NCI-H128 (cell line): Measurements from ENCODE around the gene JSRP1.

ENCODE experiments used
- DNase-seq: peaks from one replicate; lab custom pipeline; 2025; ENCODE audit not compliant: unreplicated experiment; lab: John Stamatoyannopoulos, UW

Gene JSRP1

DNA sequence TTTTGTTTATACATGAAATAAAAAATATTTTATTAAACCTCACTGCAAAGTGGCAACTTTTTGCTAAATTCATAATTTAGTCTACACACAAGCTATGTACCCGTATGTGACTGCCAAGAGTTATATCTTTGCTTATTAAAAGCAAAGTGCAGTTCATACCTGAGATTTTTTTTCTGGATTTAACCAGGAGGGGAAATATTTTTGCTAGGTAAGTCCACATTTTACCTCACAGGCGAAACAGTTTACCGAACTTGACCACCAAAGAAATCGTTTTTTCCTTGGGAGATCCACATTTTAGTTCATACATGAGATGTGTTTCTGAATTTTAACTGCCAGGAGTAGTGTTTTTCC, 12.2 kb upstream of the JSRP1 start:
- no peak for DNase-seq

- DNase-seq = no peak
Observed at GRCh38 chr19:2266183-2266993, 10.2 kb upstream of the JSRP1 start.

DNA sequence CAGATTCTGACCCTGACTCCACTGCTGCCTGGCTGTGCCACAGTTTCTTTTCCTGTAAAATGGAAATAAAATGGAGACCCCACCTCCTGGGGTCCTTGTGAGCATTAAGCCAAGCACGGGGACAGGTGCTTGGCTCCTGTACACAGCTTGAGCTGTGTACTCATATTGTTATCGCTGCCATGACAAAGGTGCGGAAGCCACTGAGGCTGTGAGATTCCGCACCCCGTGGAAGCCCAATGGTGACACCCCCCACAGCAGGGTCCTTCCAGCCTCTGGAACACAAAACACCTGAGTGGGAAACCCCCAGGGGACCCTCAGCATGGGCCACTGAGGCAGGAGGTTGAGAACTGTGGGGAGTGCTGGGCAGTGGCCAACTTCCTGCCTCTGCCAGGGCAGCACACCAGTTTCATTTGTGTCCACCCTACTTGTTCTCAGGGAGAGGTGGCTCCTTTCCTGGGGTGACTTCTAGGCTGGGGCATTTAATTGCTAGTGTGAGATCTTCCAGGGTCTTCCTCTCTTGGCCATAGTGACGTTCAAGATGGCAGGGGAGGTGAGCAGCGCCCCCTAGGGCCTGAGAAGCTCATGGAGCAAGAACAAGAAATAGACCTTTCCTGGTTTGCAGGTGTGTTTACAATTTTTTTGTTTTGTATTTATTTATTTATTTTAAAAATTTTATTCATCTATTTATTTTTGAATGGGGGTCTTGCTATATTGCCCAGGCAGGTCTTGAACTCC, 5.4 kb upstream of the JSRP1 start:
- DNase-seq = no peak

- no peak for DNase-seq
Observed at GRCh38 chr19:2260341-2260805, 4.2 kb upstream of the JSRP1 start.

- DNase-seq = no peak
Observed at GRCh38 chr19:2259336-2259735, 3.1 kb upstream of the JSRP1 start.

DNA sequence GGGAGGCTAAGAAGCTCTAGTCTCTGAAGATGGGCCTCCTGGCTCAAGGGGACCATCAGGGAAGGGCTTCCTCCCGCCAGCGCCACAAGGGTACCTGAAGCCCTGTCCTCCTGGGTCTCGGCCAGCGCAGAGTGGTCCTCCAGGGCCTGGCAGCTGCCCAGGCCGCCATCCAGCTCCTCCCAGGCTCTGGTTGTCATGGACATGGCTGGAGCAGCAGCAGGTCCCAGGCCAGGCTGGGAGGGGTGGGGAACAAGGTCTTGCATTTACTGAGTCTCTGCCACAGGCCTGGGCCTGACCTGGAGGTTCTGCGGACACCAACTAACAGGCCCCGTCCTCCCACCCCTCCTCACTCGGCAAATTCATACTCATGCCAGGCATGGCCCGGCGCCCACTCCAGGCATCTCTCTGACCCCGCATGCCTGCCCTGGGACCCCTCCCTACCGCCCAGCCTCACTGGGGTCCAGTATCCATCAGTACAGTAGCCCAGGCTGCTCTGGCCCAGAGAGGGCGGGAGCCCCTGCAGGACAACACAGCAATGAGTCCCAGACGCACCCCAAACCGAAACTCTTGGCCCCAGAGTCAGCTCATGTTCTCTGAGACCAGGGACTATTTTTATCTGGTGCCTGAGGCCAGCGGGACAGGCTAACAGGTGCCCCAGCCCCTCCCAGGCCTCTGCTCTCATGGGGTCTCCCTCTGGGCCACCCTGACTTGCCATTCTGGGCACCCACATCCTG, 938 bp downstream of the JSRP1 start:
- no peak for DNase-seq

DNA sequence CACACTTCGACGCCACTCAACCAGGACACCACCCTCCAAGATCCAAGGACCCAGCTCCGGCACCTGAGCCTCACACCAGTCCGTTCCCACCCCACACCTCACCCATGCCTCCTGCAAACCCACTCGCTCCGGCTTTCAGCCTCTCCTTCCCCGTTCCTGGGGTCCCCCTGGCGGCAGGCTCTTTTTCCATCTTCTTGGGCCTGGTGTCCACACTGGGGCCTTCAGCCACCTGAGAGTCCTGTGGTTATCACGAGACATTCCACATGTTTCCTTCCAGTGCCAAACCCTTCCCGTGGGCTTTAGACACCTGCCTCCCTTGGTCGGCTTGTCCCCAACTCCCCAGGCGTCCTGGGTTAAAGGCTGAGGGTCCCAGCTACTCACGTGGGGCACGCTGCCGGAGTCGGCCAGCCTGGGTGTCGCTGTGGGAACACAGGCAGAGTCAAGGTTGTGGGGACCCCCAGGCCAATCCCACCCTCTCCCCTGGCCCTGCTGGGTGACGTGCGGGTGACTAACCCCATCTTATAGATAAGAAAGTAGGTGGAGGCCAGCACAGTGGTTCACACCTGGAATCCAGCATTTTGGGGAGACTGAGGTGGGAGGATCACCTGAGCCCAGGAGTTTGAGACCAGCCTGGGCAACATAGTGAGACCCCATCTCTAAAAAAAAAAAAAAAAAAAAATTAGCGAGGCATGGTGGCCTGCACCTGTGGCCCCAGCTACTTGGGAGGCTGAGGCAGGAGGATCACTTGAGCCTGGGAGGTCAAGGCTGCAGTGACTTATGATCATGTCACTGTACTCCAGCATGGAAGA, 1.9 kb downstream of the JSRP1 start:
- no peak for DNase-seq

- DNase-seq = no peak
Observed at GRCh38 chr19:2253106-2254063, 2.8 kb downstream of the JSRP1 start.

- no peak for DNase-seq
Observed at GRCh38 chr19:2252797-2253105, 3.5 kb downstream of the JSRP1 start.

DNA sequence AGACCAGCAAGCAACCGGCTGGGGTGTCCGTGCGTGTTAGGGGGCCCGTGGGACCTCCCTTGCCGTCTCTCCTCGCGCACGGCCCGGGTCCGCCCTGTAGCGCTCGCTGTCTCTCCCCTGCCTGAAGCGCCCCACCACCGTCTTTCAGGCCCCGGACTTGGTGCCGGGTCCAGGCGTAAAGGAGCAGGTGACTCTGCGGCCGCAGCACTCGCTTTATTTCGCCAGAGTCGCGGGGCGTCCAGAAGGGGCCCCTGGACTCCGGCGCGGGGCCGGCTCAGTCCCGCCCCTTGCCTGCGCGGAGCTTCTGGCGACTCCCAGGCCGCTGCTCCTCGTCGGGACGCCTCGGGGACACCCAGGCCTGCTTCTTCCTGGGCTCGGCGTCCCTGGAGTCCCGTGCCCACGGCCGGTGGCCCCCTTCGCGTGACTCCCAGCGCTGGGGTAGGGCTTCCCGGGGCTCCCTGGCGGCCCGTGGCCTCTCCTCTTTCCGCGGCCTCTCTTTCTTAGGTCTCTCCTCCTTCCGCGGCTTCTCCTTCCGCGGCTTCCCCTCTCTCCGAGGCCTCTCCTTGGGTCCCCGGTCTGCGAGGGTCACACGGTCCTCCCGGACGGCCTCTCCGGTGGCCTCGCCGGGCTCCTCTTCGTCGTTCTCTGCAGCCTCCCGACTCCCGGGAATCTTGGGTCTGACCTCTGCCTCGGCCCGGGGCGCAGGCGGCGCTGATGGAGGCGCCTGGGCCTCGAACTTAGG, 4.0 kb downstream of the JSRP1 start:
- DNase-seq = no peak

DNA sequence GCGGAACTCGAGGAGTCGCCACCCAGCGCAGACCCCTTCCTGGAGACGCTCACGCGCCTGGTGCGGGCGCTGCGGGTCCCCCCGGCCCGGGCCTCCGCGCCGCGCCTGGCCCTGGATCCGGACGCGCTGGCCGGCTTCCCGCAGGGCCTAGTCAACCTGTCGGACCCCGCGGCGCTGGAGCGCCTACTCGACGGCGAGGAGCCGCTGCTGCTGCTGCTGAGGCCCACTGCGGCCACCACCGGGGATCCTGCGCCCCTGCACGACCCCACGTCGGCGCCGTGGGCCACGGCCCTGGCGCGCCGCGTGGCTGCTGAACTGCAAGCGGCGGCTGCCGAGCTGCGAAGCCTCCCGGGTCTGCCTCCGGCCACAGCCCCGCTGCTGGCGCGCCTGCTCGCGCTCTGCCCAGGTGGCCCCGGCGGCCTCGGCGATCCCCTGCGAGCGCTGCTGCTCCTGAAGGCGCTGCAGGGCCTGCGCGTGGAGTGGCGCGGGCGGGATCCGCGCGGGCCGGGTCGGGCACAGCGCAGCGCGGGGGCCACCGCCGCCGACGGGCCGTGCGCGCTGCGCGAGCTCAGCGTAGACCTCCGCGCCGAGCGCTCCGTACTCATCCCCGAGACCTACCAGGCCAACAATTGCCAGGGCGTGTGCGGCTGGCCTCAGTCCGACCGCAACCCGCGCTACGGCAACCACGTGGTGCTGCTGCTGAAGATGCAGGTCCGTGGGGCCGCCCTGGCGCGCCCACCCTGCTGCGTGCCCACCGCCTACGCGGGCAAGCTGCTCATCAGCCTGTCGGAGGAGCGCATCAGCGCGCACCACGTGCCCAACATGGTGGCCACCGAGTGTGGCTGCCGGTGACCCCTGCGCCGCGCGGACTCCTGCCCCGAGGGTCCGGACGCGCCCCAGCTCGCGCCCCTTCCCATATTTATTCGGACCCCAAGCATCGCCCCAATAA, 4.8 kb downstream of the JSRP1 start:
- DNase-seq = no peak

DNA sequence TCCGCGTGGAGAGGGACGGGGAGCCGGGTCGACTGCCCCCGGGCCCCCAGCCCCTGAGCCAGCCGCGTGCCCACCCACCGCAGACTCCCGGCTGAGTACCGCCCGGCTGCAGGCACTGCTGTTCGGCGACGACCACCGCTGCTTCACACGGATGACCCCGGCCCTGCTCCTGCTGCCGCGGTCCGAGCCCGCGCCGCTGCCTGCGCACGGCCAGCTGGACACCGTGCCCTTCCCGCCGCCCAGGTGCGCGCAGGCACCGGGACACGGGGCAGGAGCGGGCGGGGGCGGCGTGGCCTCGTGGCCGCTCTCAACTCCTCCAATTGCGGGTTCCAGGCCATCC, 5.5 kb downstream of the JSRP1 start:
- no peak for DNase-seq

GRCh38 chr19:2249880-2250765, 6.1 kb downstream of the JSRP1 start:
- DNase-seq = no peak

- DNase-seq = no peak
Observed at GRCh38 chr19:2249010-2249866, 7.0 kb downstream of the JSRP1 start, which contains the start of gene AMH. AMH (plus strand) TSS chr19:2249323; CDS start chr19:2249333, 10 bp downstream.

- no peak for DNase-seq
Observed at GRCh38 chr19:2248136-2249009, 7.8 kb downstream of the JSRP1 start.
